ENCODE results near the gene RAPGEF2.

DNA sequence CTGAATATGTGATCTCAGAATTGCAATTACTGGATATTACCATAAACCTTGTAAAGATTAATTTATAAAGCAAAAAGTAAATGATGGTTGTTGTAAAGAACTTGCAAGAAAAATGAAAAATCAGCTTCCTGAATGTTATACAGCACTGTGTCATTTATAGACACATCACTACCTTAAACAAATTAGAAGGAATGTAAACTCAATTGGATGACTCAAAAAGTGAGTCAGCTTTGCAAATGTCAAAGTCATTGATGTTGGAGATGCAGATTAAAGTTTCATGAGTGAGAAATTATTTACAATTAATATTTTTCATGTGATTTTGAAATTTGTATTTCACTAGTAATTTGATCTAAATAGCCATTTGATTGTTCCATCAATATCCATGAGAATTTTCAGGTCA, 193.2 kb downstream of the RAPGEF2 start:
- TF ChIP-seq, protein P1, sequence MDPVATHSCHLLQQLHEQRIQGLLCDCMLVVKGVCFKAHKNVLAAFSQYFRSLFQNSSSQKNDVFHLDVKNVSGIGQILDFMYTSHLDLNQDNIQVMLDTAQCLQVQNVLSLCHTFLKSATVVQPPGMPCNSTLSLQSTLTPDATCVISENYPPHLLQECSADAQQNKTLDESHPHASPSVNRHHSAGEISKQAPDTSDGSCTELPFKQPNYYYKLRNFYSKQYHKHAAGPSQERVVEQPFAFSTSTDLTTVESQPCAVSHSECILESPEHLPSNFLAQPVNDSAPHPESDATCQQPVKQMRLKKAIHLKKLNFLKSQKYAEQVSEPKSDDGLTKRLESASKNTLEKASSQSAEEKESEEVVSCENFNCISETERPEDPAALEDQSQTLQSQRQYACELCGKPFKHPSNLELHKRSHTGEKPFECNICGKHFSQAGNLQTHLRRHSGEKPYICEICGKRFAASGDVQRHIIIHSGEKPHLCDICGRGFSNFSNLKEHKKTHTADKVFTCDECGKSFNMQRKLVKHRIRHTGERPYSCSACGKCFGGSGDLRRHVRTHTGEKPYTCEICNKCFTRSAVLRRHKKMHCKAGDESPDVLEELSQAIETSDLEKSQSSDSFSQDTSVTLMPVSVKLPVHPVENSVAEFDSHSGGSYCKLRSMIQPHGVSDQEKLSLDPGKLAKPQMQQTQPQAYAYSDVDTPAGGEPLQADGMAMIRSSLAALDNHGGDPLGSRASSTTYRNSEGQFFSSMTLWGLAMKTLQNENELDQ (tag by site-specific recombination; IDR thresholded peaks at IDR 0.05; ENCODE audit: low read depth), result no peak
- TF ChIP-seq ZFHX2 (tag by site-specific recombination; conservative IDR thresholded peaks at IDR 0.05), result no peak
- TF ChIP-seq ZFP37 (tag by site-specific recombination; IDR thresholded peaks at IDR 0.05), result no peak
- TF ChIP-seq, protein P2, sequence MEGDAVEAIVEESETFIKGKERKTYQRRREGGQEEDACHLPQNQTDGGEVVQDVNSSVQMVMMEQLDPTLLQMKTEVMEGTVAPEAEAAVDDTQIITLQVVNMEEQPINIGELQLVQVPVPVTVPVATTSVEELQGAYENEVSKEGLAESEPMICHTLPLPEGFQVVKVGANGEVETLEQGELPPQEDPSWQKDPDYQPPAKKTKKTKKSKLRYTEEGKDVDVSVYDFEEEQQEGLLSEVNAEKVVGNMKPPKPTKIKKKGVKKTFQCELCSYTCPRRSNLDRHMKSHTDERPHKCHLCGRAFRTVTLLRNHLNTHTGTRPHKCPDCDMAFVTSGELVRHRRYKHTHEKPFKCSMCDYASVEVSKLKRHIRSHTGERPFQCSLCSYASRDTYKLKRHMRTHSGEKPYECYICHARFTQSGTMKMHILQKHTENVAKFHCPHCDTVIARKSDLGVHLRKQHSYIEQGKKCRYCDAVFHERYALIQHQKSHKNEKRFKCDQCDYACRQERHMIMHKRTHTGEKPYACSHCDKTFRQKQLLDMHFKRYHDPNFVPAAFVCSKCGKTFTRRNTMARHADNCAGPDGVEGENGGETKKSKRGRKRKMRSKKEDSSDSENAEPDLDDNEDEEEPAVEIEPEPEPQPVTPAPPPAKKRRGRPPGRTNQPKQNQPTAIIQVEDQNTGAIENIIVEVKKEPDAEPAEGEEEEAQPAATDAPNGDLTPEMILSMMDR (tag by site-specific recombination; IDR thresholded peaks at IDR 0.05), result no peak
- no peak for TF ChIP-seq ZNF174 (tag by site-specific recombination; IDR thresholded peaks at IDR 0.05)
- TF ChIP-seq ZNF133 (tag by site-specific recombination; IDR thresholded peaks at IDR 0.05), result no peak
- TF ChIP-seq ZSCAN23 (tag by site-specific recombination; IDR thresholded peaks at IDR 0.05), result no peak
- TF ChIP-seq ZNF248 (tag by site-specific recombination; IDR thresholded peaks at IDR 0.05), result no peak
- no peak for TF ChIP-seq ZNF416 (tag by site-specific recombination; IDR thresholded peaks at IDR 0.05)
- no peak for TF ChIP-seq GLIS1 (tag by site-specific recombination; IDR thresholded peaks at IDR 0.05)

Measured in HEK293 (cell line).